Caco-2 (cell line): ENCODE results near the gene SRD5A3. TPM values are rescaled to one million over a fixed set of nuclear protein-coding genes. Genes with fewer than 3 reads are reported as not detected.

Source experiments
- BruUV-seq: library from RNA; stranded (reverse); fragments of 400-500 nt; replicated peaks from 2 replicates; lab custom pipeline; 2021; lab: Mats Ljungman, UMichigan
- CTCF ChIA-PET: fragments of 300-600 bp; sonication (Branson Sonifier 250); formaldehyde crosslinking; loops from one replicate; lab custom pipeline; 2022; ENCODE audit warnings: antibody characterized with exemption; lab: Charles Lee
- POLR2A ChIA-PET: fragments of 300-600 bp; sonication (Branson Sonifier 250); formaldehyde crosslinking; loops from one replicate; lab custom pipeline; 2022; ENCODE audit warnings: antibody characterized with exemption; lab: Charles Lee
- DNase-seq, 2 experiments: peaks; one replicate each; pipeline versions ENCODE4 v3.0.0 to v3.0.0-alpha.2; 2020 to 2022
- H3K27me3 ChIP-seq: replicated peaks from 2 replicates; pipeline ENCODE4 v1.6.0; 2011; ENCODE audit warnings: low read length; ENCODE audit not compliant: control insufficient read depth, insufficient read depth
- H3K36me3 ChIP-seq: 2 replicates; pipeline ENCODE4 v1.5.1; 2011; ENCODE audit warnings: low read length; ENCODE audit not compliant: control insufficient read depth, insufficient read depth
- H3K4me1 ChIP-seq: fragments of 250-450 bp; sonication (Bioruptor Pico); 2 replicates; pipeline ENCODE4 v1.5.1; 2020; ENCODE audit warnings: mild to moderate bottlenecking
- H3K4me3 ChIP-seq: 2 replicates; pipeline ENCODE4 v1.5.1; 2011; ENCODE audit warnings: low read depth, mild to moderate bottlenecking, control low read depth, low read length
- H3K9me3 ChIP-seq: fragments of 250-450 bp; sonication (Bioruptor Pico); 2 replicates; pipeline ENCODE4 v1.5.1; 2020; ENCODE audit warnings: mild to moderate bottlenecking, moderate library complexity
- H3K27ac Mint-ChIP-seq: one replicate; pipeline ENCODE4 v1.8.0; 2022; ENCODE audit warnings: mixed read lengths; ENCODE audit not compliant: unreplicated experiment
- H3K27me3 Mint-ChIP-seq: one replicate; pipeline ENCODE4 v1.8.0; 2022; ENCODE audit warnings: mixed read lengths; ENCODE audit not compliant: insufficient read depth, unreplicated experiment
- H3K36me3 Mint-ChIP-seq: one replicate; pipeline ENCODE4 v1.8.0; 2022; ENCODE audit warnings: mild to moderate bottlenecking, mixed read lengths; ENCODE audit not compliant: insufficient read depth, unreplicated experiment
- H3K4me1 Mint-ChIP-seq: one replicate; pipeline ENCODE4 v1.8.0; 2022; ENCODE audit warnings: low read depth, mixed read lengths; ENCODE audit not compliant: unreplicated experiment
- H3K4me3 Mint-ChIP-seq: one replicate; pipeline ENCODE4 v1.8.0; 2022; ENCODE audit warnings: mild to moderate bottlenecking, moderate library complexity, mixed read lengths; ENCODE audit not compliant: unreplicated experiment
- H3K9me3 Mint-ChIP-seq: one replicate; pipeline ENCODE4 v1.8.0; 2022; ENCODE audit warnings: mixed read lengths; ENCODE audit not compliant: unreplicated experiment
- intact Hi-C: fragments of 100-400 bp; cut with micrococcal nuclease; formaldehyde crosslinking; loops from one replicate; pipeline ENCODE4 v1.10.0; 2022; ENCODE audit not compliant: unreplicated experiment
- total RNA-seq: library from RNA; stranded (reverse); gene quantifications from 2 replicates; pipeline ENCODE4 v1.2.3, GENCODE V29; 2022
- TF ChIP-seq, protein P1 (sequence below), 2 experiments: fragments of 200-600 bp in 1 of 2; IDR thresholded peaks; 1 replicate in 1 of 2; 2 replicates in 1 of 2; pipeline versions ENCODE4 v1.5.1 to v1.8.0; 2011 to 2022; ENCODE audit warnings: antibody characterized with exemption in 1 of 2, control low read depth in 1 of 2, inconsistent platforms in 1 of 2, low read depth in 1 of 2, low read length in 1 of 2, mild to moderate bottlenecking in 1 of 2, moderate library complexity in 1 of 2; ENCODE audit not compliant: insufficient read depth in 1 of 2, severe bottlenecking in 1 of 2, unreplicated experiment in 1 of 2

The SRD5A3 gene
- total RNA-seq, 1 experiment from 2014 or later: 22.6 TPM

DNA sequence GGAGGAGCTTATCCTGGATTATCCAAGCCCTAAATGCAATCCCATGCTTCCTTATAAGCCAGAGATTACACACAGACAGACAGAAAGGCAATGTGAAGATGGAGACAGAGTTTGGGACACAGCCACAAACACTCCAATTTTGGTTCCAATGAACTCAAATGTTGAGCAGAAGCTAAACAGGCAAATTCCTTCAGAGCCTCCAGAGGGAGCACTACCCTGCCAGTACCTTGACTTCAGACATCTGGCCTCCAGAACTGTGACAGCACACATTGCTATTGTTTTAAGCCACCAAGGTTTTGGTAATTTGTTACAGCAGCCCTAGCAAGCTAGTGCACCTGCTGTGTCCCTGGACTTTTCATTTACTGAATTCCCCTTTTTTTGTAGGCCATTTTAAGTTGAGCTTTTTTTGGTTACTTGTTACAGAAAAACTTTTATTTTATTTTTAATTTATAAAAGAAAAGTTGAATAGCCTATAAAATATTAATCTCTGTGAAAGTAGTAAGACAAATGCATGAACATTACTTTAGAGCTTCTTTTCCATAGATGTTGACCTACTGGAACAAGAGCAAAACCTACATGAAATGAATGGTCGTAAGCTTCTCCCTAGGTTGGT, 33.4 kb upstream of the SRD5A3 start:
- no peaks in the 10 kb centered on the region for H3K9me3 Mint-ChIP-seq
- H3K27ac Mint-ChIP-seq: no peak overlapping the region
- no TSS peak for BruUV-seq
- Histone ChIP-seq H3K4me1 (no peaks in the 10 kb centered on the region), H3K9me3 (no peaks in the 10 kb centered on the region), H3K36me3 (no peaks in the 10 kb centered on the region), H3K27me3 (no peaks in the 10 kb centered on the region), H3K4me3 (no peak overlapping the region)
- no peak overlapping the region for H3K4me3 Mint-ChIP-seq
- H3K27me3 Mint-ChIP-seq: peaks cover 5% of the 10 kb centered on the region
- POLR2A ChIA-PET: no interaction called here
- CTCF ChIA-PET: interaction anchor here (0.9 kb wide), 1 partner anchor 128 kb away, joined by 3 read pairs; no protein-coding TSS in a partner anchor
- intact Hi-C loops: loop anchor here (1.0 kb wide), 1 partner anchor 555 kb away; no protein-coding TSS in a partner anchor
- H3K4me1 Mint-ChIP-seq: no peaks in the 10 kb centered on the region
- TF ChIP-seq, protein P1, sequence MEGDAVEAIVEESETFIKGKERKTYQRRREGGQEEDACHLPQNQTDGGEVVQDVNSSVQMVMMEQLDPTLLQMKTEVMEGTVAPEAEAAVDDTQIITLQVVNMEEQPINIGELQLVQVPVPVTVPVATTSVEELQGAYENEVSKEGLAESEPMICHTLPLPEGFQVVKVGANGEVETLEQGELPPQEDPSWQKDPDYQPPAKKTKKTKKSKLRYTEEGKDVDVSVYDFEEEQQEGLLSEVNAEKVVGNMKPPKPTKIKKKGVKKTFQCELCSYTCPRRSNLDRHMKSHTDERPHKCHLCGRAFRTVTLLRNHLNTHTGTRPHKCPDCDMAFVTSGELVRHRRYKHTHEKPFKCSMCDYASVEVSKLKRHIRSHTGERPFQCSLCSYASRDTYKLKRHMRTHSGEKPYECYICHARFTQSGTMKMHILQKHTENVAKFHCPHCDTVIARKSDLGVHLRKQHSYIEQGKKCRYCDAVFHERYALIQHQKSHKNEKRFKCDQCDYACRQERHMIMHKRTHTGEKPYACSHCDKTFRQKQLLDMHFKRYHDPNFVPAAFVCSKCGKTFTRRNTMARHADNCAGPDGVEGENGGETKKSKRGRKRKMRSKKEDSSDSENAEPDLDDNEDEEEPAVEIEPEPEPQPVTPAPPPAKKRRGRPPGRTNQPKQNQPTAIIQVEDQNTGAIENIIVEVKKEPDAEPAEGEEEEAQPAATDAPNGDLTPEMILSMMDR (IDR thresholded peaks at IDR 0.05; ENCODE audit: insufficient read depth in 1 of 2, low read depth in 1 of 2, low read length in 1 of 2, severe bottlenecking in 1 of 2, unreplicated experiment in 1 of 2): peak; percentile 38 to 65
- no peaks in the 10 kb centered on the region for H3K36me3 Mint-ChIP-seq
- DNase-seq: peak; percentile 29 to 35

DNA sequence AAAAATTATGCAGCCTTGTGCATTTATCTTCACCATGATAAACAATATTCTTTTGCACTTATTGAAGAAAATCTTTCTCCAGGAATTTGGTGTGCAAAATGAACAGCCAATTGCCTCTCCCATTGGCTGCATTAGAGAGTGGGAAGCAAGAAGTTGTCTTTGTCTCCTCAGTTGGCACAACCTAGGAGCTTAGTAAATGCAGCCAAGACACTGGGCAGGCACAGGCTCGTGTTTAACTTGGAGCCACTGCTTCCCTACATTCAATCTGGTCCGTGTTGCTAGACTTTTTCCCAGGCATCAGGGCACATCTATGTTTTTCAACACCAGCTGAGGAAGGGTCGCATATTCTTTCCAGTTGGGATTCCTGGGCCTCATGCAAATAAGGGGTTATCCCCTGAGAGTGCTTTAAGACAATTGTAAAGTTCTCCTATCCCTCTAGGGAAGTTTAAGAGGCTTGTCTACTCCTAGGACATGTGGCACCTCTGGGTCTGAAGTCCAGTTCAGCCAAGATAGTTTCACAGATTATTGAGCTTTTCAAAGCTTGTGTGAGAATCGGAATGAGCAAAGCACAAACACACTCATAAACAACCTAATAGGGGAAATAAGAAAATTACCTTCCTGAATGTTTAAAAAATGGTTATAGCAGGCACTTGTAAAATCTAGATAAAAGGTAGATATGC, 31.8 kb upstream of the SRD5A3 start:
- no TSS peak for BruUV-seq
- no peaks in the 10 kb centered on the region for H3K4me1 ChIP-seq
- Mint-ChIP-seq H3K27me3 (peaks cover 9% of the 10 kb centered on the region), H3K27ac (no peak overlapping the region), H3K4me3 (no peak overlapping the region), H3K9me3 (no peaks in the 10 kb centered on the region), H3K4me1 (no peaks in the 10 kb centered on the region), H3K36me3 (no peaks in the 10 kb centered on the region)
- intact Hi-C loops: no loop called here
- POLR2A ChIA-PET: no interaction called here
- no peaks in the 10 kb centered on the region for H3K36me3 ChIP-seq
- DNase-seq: no peak
- no peaks in the 10 kb centered on the region for H3K27me3 ChIP-seq
- no peak overlapping the region for H3K4me3 ChIP-seq
- CTCF ChIA-PET: no interaction called here
- no peaks in the 10 kb centered on the region for H3K9me3 ChIP-seq
- TF ChIP-seq, protein P1 (IDR thresholded peaks at IDR 0.05; ENCODE audit: insufficient read depth in 1 of 2, low read depth in 1 of 2, low read length in 1 of 2, severe bottlenecking in 1 of 2, unreplicated experiment in 1 of 2): no peak

DNA sequence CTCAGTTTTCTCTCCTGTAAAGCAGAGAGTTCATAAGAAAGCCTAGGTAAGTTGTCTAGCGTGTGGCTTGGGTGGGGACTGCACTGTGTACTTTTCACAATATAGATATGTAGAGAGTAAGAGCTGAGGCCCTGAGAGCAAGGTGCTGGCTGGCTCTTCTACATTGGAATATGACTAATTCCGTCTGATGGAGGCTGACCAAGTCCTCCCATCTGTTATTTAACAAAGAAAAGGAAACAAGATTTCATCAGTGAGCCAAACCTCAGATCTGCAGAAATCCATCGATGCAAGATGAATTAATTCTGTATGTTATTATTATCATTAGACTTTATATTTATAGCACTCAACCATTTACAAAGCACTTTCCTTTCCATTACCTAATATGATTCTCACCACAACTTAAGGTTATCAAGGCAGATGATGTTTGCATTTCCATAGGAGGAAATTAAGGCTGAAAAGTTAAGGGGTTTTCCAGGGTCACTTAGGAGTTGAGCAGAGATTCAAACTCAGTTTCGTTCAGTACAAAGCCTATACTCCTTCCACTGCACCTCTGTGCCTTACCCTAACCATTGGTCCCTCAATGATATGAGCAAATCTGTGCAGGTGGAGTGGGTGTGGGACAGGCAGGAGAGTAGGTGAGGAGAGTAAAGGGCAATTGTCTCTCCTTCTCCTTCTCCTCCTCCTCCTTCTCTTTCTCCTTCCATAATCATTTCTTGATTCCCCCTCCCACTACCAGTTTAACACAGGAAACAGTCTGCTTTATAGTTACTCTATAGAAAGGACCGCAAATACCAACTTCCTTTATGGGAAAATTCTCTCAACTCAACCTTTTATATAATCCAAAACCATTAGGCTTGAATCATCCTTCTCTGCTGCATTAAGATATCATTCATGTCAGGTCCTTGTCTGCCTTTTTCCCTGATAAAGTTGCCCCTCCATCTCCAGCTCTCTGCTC, 27.6 kb upstream of the SRD5A3 start:
- Mint-ChIP-seq H3K9me3 (no peaks in the 10 kb centered on the region), H3K27me3 (peaks cover 9% of the 10 kb centered on the region), H3K4me1 (no peaks in the 10 kb centered on the region), H3K4me3 (no peak overlapping the region), H3K36me3 (no peaks in the 10 kb centered on the region), H3K27ac (no peak overlapping the region)
- Histone ChIP-seq H3K4me1 (no peaks in the 10 kb centered on the region), H3K4me3 (no peak overlapping the region), H3K9me3 (no peaks in the 10 kb centered on the region), H3K27me3 (no peaks in the 10 kb centered on the region), H3K36me3 (no peaks in the 10 kb centered on the region)
- DNase-seq: no peak
- ChIA-PET POLR2A (no interaction called here), CTCF (no interaction called here)
- intact Hi-C loops: no loop called here
- TF ChIP-seq, protein P1 (IDR thresholded peaks at IDR 0.05; ENCODE audit: insufficient read depth in 1 of 2, low read depth in 1 of 2, low read length in 1 of 2, severe bottlenecking in 1 of 2, unreplicated experiment in 1 of 2): no peak
- no TSS peak for BruUV-seq
